Forelimb muscle (tissue), 1 donor: ENCODE measurements around the gene SYCP2L. TPM values are rescaled to one million over a fixed set of nuclear protein-coding genes. Genes with fewer than 3 reads are reported as not detected.
A peak's percentile ranks its signal among the peaks of the same experiment; 100 is the strongest.

ENCODE experiments used
- DNase-seq: peaks from one replicate; pipeline ENCODE4 v3.0.0-alpha.2; 2013; ENCODE audit warnings: low read depth
- polyA plus RNA-seq: library from polyadenylated mRNA; unstranded; fragments of 120-200 nt; gene quantifications from one replicate; pipeline ENCODE4 v1.2.1, GENCODE V29; 2013; ENCODE audit not compliant: insufficient read length

Gene SYCP2L
- polyA plus RNA-seq, 1 donor: 1.3 TPM

DNA sequence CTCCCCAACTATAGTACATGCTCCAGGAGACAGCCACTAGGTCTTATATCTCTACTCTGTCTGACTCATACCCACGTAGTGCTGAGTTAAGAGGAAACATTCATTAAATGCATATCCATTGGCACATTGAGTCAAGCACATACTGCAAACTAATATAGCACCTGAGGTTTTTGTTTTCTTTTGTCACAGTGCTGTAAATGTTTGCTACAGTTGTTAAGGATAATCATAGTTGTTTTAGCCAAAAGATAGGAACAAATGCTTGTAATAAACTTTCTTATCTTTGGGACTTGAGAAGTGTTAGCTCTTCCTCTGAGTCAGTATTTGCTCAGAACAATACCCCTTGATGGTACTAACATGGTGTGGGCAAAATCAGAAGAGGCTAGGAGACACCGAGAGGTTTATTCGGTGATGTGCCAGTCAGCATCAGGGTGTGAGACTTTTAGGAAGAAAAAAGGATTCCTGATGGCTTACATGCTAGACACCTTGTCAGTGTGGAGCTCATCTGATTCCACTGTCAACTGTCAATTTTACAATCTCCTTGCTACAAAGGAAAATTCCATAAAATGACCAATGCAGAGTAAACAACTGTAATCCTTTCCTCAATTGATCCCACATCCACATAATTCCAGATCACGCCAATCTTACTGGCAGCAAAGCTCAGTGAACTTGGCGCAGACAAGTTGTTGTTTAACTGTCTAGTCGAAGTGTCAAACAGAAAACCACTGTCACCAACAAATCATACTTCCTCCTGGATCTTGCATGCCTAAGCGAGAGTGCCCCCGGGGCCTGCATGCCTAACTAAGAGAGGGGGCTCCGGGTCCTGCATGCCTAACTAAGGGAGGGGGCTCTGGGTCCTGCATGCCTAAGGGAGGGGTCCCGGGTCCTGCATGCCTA, 121.1 kb downstream of the SYCP2L start:
- DNase-seq: no peak

DNA sequence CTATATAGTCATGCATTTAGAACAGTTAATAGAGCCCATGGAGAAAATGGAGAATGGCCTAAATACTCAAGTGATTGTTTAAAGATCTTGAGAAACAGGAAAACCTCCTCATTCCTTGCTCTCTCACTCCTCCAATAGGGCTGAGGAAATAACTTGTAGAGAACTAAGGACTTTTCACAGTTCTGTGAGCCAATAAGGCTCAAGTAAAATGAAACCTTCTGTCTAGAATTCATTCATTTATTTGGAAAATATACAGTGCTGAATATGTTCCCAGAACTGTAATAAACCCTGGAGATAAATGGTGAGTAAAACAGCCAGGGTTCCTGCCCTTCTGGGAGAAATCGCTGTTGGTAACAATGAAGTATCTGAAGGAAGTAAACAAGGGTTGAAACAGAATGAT, 122.0 kb downstream of the SYCP2L start:
- peak; percentile 20 for DNase-seq

DNA sequence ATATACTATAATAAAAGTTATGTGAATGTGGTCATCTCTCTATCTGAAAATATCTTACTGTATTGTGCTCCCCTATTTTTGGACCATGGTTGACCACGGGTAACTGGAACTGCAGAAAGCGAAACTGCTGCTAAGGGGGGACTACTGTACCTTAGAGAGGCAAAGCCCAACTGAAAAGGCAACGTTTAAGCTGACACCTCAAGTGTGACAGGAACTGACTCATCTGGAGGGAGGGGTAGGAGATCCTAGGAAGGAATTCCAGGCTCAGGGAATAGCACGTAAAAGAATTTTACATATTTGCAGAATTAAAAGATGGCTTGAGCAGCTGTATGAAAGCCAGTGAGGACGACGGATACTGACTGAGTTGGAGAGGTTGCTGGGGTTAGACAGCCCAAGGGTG, 122.5 kb downstream of the SYCP2L start:
- no peak for DNase-seq

DNA sequence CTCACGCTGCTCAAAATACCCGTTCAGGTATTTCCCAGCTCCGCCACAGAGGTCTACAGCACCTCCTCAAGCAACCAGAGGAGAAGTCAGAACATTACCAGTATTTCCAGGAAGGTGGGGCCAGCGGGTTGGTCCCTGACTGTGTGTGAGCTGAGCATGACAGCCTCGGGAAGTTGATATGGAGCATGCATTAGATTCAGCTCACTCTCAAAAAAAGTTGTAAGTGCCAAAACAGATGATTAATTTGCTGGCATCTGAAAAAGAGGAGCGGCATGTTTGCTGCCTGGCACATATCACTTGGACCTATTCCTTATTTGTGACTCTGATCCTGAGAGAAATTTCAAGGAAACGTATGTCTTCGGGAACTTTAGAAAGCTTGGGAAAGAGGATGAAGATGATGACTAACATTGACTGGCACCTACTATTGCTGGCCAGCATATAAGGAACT, 125.0 kb downstream of the SYCP2L start:
- no peak for DNase-seq

DNA sequence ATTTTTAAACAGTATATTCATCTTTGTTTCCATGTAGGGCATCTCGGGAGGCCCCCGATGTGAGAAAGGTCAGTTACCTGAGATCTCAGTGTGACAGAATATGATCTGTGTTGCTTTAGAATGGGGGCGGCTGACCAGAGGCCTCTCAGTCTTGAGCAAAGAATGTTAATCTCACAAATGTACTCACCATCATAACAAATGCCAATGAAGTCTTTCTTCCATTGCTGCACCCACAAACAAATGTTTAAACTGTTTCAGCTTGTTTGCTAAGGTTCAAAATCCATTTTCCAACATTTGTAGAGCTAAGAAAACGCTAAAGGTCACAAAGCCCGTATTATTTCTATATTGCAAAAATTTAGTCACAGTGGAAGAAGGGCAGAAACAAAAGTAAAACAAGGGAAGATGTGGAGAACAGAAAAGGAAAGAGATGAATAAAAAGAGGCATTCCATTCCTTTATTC, 125.5 kb downstream of the SYCP2L start:
- no peak for DNase-seq

DNA sequence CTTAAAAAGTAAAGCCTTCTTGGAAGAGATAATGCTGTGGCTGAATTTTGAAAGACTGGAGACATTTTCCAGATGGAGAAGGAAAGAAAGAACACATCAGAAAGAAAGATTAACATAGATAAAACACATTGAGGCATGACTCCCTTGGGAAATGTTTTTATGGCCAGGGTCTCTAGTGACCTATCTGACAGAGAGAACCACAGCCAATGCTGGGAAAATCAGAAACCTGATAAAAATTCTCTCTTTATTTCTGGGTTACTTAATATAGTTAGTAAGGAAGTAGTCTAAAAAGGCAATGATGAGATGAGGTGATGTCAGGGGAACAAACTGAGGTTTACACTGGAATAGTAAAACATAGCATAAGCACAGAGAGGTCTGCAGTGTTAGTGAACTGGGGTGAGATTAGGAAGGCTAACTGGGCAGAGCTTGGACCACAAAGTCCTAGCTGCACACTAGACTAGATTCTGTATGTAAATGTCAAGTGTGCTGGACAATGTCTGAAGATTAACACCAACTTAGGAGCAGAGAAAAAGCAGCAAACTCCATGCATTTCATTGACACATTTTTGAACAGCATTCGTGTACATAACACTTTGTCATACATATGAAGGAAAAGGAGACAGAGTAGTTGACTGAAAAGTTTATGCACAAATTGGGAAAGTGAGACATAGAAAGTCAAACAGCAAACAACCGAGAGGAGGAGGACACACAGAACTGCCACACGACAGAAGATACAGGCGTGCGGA, 126.3 kb downstream of the SYCP2L start:
- no peak for DNase-seq

DNA sequence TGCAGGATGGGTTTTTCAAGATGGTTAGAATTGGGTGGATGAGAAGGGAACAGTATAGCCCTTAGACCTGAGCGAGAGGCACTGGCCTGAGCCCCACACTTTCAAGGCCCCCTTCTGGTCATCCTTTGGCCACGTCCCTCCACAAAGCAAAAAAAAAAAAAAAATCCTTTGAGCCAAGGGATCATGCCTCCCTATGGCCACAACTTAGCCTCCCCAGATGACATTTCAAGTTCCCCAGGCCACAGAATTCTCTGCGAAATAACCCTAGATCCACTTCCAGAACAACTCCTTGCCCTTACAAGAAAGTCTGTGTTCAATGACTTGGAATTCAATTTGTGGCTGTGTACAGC, 126.8 kb downstream of the SYCP2L start:
- no peak for DNase-seq

DNA sequence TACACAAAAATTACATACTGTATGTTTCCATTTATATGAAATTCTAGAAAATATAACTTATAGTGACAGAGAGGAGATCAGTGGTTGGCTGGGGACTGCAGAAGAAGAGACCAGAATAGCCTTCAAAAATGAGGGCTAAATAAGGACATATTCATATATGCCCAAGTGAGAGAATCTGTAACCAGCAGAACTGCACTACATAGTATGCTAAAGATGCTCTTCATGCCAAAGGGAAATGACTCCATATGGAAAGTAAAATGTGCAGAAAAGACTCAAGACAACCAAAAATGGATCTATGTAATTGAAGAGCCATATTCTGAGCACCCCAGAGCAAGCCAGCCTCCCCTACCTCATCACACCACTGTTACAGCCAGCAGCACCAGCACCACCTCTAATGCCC, 128.2 kb downstream of the SYCP2L start:
- no peak for DNase-seq

DNA sequence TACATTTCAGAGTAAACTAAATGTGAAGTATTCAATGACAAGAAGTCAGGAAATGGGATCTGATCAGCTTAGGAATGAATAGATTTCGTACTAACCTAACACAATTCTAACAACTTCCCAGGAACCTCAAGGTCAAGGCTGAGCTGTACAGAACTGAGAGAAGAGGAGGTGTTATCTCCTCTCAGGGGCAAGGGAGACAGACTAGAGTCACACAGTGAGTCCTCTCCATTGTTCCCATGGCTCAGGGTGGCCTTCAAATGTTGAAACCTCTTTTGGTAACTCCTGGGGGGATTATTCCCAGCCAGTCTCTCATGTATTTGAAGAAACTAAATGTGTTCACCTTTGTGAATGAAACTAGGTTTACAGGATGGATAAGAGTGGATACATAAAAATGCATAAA, 129.6 kb downstream of the SYCP2L start:
- no peak for DNase-seq

DNA sequence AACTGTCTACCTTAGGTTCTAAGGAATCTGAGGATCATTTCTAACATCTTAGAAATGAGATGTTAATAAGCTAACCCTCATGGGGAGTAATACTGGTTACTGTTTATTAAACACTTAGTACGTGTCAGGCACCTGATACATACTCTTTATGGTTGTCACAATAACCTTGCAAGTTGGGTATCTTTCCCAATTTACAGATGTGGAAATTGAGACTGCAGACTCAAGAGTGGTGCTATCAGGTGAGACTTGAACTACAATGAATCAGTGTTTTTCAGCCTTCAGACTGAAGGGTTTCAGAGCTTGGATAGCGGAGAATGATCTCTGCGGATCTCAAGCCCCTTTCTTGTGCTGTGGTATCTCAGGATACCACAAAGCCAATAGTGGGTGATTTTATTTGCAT, 130.2 kb downstream of the SYCP2L start:
- no peak for DNase-seq

DNA sequence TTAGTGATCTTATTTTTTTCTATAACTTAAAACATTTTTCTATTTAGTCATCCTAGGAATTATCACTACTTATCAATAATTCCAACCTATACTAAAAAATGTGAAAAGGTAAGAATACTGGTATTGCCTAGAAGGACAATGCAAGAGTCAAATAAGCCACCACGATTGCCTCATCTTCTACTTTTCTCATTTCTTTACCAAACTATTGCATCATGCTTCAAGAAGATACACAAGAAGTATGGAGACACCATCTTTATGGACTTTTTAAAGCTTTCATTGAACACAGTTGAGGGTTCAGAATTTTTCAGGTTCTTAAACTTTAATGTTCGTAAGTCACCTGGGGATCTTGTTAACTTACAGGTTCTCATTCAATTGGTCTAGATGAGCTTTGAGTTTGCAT, 131.4 kb downstream of the SYCP2L start:
- DNase-seq: no peak

DNA sequence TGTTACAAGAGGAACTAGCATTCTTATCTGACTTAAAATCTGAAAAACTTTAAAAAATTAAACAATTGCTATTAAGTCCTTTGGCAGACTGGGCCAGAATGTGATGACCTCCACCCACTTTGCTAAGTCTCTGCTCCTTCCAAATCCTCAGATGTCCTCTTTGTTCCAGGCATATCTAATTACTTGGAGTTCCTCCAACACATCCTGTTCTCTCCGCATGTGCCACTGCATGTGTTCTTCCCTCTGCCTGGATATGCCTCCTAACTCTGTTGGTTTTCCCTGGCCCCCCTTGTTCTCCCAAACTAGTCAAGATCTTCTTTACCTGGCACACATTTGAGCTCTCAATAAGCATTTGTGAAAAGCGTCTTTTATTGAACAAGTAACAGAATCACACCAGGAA, 134.2 kb downstream of the SYCP2L start:
- DNase-seq: no peak

DNA sequence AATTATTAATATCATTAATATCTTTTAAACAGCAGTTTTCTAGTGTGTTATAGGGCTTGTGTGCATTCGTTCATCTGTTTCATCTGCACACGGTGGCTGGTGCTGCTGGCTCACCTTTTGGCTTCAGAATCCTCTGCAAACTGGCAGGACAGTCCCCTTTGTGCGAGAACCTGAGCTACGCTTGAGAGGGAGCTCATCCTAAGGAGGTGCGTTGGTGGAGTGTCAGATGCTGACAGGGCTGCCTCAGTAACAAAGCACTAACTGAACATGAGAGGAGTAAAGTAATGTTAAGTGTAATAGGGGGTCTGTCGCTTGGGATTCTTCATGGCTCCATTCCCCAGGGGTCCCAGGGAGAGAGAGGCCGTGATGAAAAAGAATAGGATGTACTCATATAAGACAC, 134.9 kb downstream of the SYCP2L start:
- no peak for DNase-seq

DNA sequence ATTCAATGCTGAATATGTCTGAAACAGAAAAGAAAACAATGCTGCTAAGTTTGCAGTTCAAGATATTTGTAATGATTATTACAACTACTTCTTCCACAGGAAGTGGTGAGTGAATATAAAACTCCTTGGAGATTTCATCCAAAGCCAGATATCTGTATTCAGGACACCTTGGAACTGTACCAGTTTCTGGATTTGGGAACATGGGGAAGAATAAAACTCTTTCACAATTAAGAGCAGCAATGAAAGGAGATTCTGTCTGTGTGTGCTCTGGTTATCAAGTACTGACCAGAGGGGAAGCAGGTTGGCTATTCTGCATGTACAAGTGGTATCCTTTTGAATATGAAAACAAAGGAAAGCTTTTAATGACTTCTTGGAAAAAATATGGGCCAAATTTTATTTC, 136.2 kb downstream of the SYCP2L start:
- DNase-seq: no peak

Other genes starting within 250 kb of the SYCP2L start
- 0.94 TPM for gene C6orf52, start 192.4 kb upstream of the SYCP2L start, polyA plus RNA-seq
- gene PAK1IP1, start 192.1 kb upstream of the SYCP2L start, polyA plus RNA-seq: 15.8 TPM
- gene TMEM14C, start 164.0 kb upstream of the SYCP2L start, polyA plus RNA-seq: 96.1 TPM
- 69.0 TPM for gene TMEM14B, start 139.2 kb upstream of the SYCP2L start, polyA plus RNA-seq
- 0.51 TPM for gene MAK, start 48.5 kb upstream of the SYCP2L start, polyA plus RNA-seq
- gene GCM2, start 5.0 kb upstream of the SYCP2L start, polyA plus RNA-seq: not detected
- gene ELOVL2, start 157.3 kb downstream of the SYCP2L start, polyA plus RNA-seq: 1.9 TPM
- gene SMIM13, start 206.8 kb downstream of the SYCP2L start, polyA plus RNA-seq: 8.9 TPM
- 0.15 TPM for gene ERVFRD-1, start 224.7 kb downstream of the SYCP2L start, polyA plus RNA-seq